MCF 10A (cell line): ENCODE data around the gene LRP6. TPM values are rescaled to one million over a fixed set of nuclear protein-coding genes. Genes with fewer than 3 reads are reported as not detected.
A peak's percentile ranks its signal among the peaks of the same experiment; 100 is the strongest.

Source experiments
- BruUV-seq: library from RNA; stranded (reverse); fragments of 400-500 nt; replicated peaks from 2 replicates; lab custom pipeline; 2021; lab: Mats Ljungman, UMichigan
- CTCF ChIA-PET: fragments of 300-600 bp; sonication (Branson Sonifier 250); formaldehyde crosslinking; extraction: SDS; loops from one replicate; lab custom pipeline; 2021; ENCODE audit warnings: antibody characterized with exemption, inconsistent platforms; lab: Yijun Ruan, JAX
- POLR2A ChIA-PET: fragments of 300-600, 350-650 bp; sonication (Branson Sonifier 250); formaldehyde crosslinking; extraction: SDS; loops from one replicate; lab custom pipeline; 2020; ENCODE audit warnings: antibody characterized with exemption, inconsistent platforms; lab: Yijun Ruan, JAX
- DNase-seq: peaks from one replicate; pipeline ENCODE4 v3.0.0-alpha.2; 2018; ENCODE audit not compliant: unreplicated experiment
- H3K27ac Mint-ChIP-seq: one replicate; pipeline ENCODE4 v1.8.0; 2022; ENCODE audit warnings: mild to moderate bottlenecking, low read depth, mixed read lengths; ENCODE audit not compliant: unreplicated experiment
- H3K27me3 Mint-ChIP-seq: one replicate; pipeline ENCODE4 v1.8.0; 2022; ENCODE audit warnings: mixed read lengths; ENCODE audit not compliant: insufficient read depth, unreplicated experiment
- H3K36me3 Mint-ChIP-seq: one replicate; pipeline ENCODE4 v1.8.0; 2022; ENCODE audit warnings: mild to moderate bottlenecking, moderate library complexity, mixed read lengths; ENCODE audit not compliant: insufficient read depth, unreplicated experiment
- H3K4me1 Mint-ChIP-seq: one replicate; pipeline ENCODE4 v1.8.0; 2022; ENCODE audit warnings: mixed read lengths; ENCODE audit not compliant: insufficient read depth, unreplicated experiment
- H3K4me3 Mint-ChIP-seq: one replicate; pipeline ENCODE4 v1.8.0; 2022; ENCODE audit warnings: mild to moderate bottlenecking, moderate library complexity, mixed read lengths; ENCODE audit not compliant: unreplicated experiment
- H3K9me3 Mint-ChIP-seq: one replicate; pipeline ENCODE4 v1.8.0; 2022; ENCODE audit warnings: mixed read lengths; ENCODE audit not compliant: unreplicated experiment
- CTCF ChIP-seq: fragments of 200-600 bp; IDR thresholded peaks from one replicate; pipeline ENCODE4 v1.8.0; 2022; ENCODE audit warnings: antibody characterized with exemption, mild to moderate bottlenecking; ENCODE audit not compliant: unreplicated experiment
- intact Hi-C: fragments of 100-400 bp; cut with micrococcal nuclease; formaldehyde crosslinking; loops from 2 replicates; pipeline ENCODE4 v1.14.1; 2022
- total RNA-seq: library from RNA; stranded (reverse); gene quantifications from 2 replicates; pipeline ENCODE4 v1.2.3, GENCODE V29; 2022

Gene LRP6
- total RNA-seq, 1 experiment from 2014 or later: 24.9 TPM

GRCh38 chr12:12128670-12129069 is 138.2 kb downstream of the LRP6 start:
- H3K36me3 Mint-ChIP-seq: peaks cover 53% of the 10 kb centered on the region
- DNase-seq: no peak
- ChIA-PET POLR2A (no interaction called here), CTCF (interaction anchor here (0.7 kb wide), 1 partner anchor 202 kb away, joined by 3 read pairs; no protein-coding TSS in a partner anchor)
- no peaks in the 10 kb centered on the region for H3K27me3 Mint-ChIP-seq
- no peaks in the 10 kb centered on the region for H3K4me1 Mint-ChIP-seq
- intact Hi-C loops: loop anchor here (10.0 kb wide), 1 partner anchor 136 kb away; the partner anchor contains the start of gene LRP6
- H3K4me3 Mint-ChIP-seq: no peak overlapping the region
- no peak overlapping the region for H3K27ac Mint-ChIP-seq
- no TSS peak for BruUV-seq
- no peaks in the 10 kb centered on the region for H3K9me3 Mint-ChIP-seq
- TF ChIP-seq CTCF: no peak

- POLR2A ChIA-PET: no interaction called here
- H3K4me3 Mint-ChIP-seq: no peak overlapping the region
- peaks cover 67% of the 10 kb centered on the region for H3K36me3 Mint-ChIP-seq
- no TSS peak for BruUV-seq
- no peaks in the 10 kb centered on the region for H3K27me3 Mint-ChIP-seq
- no peak for DNase-seq
- peak overlapping the region; percentile 50 for H3K27ac Mint-ChIP-seq
- H3K9me3 Mint-ChIP-seq: no peaks in the 10 kb centered on the region
- no peaks in the 10 kb centered on the region for H3K4me1 Mint-ChIP-seq
- TF ChIP-seq CTCF: no peak
- intact Hi-C loops: loop anchor here (10.0 kb wide), 1 partner anchor 137 kb away; the partner anchor contains the start of gene LRP6
- CTCF ChIA-PET: interaction anchor here (0.6 kb wide), 3 partner anchors 13 to 422 kb away, joined by 3 read pairs; no protein-coding TSS in a partner anchor
These were observed 139.5 kb downstream of the LRP6 start for GRCh38 chr12:12127304-12127703.

- no peak overlapping the region for H3K27ac Mint-ChIP-seq
- H3K4me3 Mint-ChIP-seq: no peak overlapping the region
- ChIA-PET POLR2A (interaction anchor here (1.2 to 1.3 kb wide), 2 partner anchors 140 to 212 kb away, joined by 3 to 5 read pairs; partner anchors contain the start of gene LRP6), CTCF (no interaction called here)
- BruUV-seq: no TSS peak
- H3K4me1 Mint-ChIP-seq: no peaks in the 10 kb centered on the region
- peak; percentile 45 for DNase-seq
- intact Hi-C loops: loop anchor here (10.0 kb wide), 1 partner anchor 138 kb away; the partner anchor contains the start of gene LRP6
- no peaks in the 10 kb centered on the region for H3K27me3 Mint-ChIP-seq
- no peak for TF ChIP-seq CTCF
- peaks cover 67% of the 10 kb centered on the region for H3K36me3 Mint-ChIP-seq
- no peaks in the 10 kb centered on the region for H3K9me3 Mint-ChIP-seq
These were observed 140.3 kb downstream of the LRP6 start for GRCh38 chr12:12126551-12126950.

GRCh38 chr12:12123036-12123604 is 143.7 kb downstream of the LRP6 start:
- ChIA-PET POLR2A (interaction anchor here (0.5 kb wide), 1 partner anchor 466 kb away, joined by 3 read pairs; no protein-coding TSS in a partner anchor), CTCF (interaction anchor here (0.7 to 1.0 kb wide), 2 partner anchors 12 to 14 kb away, joined by 3 to 4 read pairs; no protein-coding TSS in a partner anchor)
- no peak for DNase-seq
- Mint-ChIP-seq H3K9me3 (no peaks in the 10 kb centered on the region), H3K27me3 (no peaks in the 10 kb centered on the region), H3K4me1 (no peaks in the 10 kb centered on the region), H3K36me3 (peaks cover 52% of the 10 kb centered on the region), H3K4me3 (no peak overlapping the region), H3K27ac (no peak overlapping the region)
- no TSS peak for BruUV-seq
- TF ChIP-seq CTCF: no peak
- intact Hi-C loops: loop anchor here (10.0 kb wide), 1 partner anchor 142 kb away; the partner anchor contains the start of gene LRP6
